IPS-15b (cell line): ENCODE data around the gene TICRR.

Experiments
- H3K27me3 ChIP-seq: one replicate; pipeline ENCODE4 v1.6.1; 2013; ENCODE audit warnings: low read length; ENCODE audit not compliant: control insufficient read depth, insufficient read depth
- H3K36me3 ChIP-seq: one replicate; pipeline ENCODE4 v1.6.1; 2013; ENCODE audit warnings: low read length; ENCODE audit not compliant: control insufficient read depth, insufficient read depth
- H3K4me1 ChIP-seq: one replicate; pipeline ENCODE4 v1.6.1; 2013; ENCODE audit warnings: mild to moderate bottlenecking, low read length; ENCODE audit not compliant: control insufficient read depth, insufficient read depth
- H3K4me3 ChIP-seq: one replicate; pipeline ENCODE4 v1.5.1; 2013; ENCODE audit warnings: low read depth, low read length
- H3K9ac ChIP-seq: one replicate; pipeline ENCODE4 v1.6.1; 2013; ENCODE audit warnings: low read depth, mild to moderate bottlenecking, low read length
- H3K9me3 ChIP-seq: one replicate; pipeline ENCODE4 v1.6.1; 2013; ENCODE audit warnings: mild to moderate bottlenecking, low read length; ENCODE audit not compliant: control insufficient read depth, insufficient read depth

The TICRR gene

GRCh38 chr15:89664441-89665350, 89.4 kb downstream of the TICRR start:
- H3K4me1 ChIP-seq: peaks cover 4% of the 10 kb centered on the region
- H3K27me3 ChIP-seq: peaks cover 12% of the 10 kb centered on the region
- no peaks in the 10 kb centered on the region for H3K9me3 ChIP-seq
- no peaks in the 10 kb centered on the region for H3K36me3 ChIP-seq
- H3K9ac ChIP-seq: no peak overlapping the region
- no peak overlapping the region for H3K4me3 ChIP-seq

DNA sequence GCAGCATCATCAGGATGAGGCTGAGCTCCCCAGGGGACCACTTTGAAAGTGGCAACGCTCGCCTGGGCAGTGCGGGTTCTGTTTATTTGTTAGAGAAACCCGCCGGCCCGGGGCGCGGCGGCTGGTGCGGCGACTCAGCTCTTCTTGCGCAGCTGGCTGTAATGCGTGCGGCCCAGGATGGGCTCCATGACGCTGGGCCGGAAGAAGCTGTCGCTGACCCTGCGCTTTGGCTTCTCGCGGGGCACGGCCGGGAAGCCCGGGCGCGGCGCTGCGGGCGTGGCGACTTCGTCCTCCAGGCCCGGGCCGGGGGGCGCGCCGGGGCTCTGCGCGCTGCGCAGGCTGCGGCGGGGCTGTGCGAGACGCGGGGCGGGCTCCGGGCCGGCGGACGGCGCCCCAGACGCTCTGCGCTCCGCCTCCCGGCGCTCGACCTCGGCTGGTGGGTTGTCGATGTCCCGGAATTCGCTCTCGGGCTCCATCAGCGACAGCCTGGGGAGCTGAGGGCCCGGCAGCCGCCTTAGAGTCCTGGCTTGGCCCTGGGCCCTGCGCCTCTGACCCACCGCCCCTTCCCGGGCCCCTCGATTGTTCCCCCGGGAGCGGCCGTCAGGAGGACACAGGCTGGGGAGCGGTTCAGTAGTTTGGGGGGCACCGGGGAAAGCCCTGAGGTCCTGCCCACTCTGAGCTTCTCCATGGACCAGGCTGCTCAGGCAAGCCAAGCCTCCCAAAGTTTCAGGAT, 90.3 kb downstream of the TICRR start:
- H3K4me3 ChIP-seq: peak overlapping the region; percentile 32
- H3K36me3 ChIP-seq: no peaks in the 10 kb centered on the region
- H3K27me3 ChIP-seq: peaks cover 12% of the 10 kb centered on the region
- no peak overlapping the region for H3K9ac ChIP-seq
- H3K9me3 ChIP-seq: no peaks in the 10 kb centered on the region
- H3K4me1 ChIP-seq: peaks cover 4% of the 10 kb centered on the region

GRCh38 chr15:89666184-89666857, 91.1 kb downstream of the TICRR start:
- Histone ChIP-seq H3K4me1 (peaks cover 4% of the 10 kb centered on the region), H3K4me3 (peak overlapping the region; percentile 32), H3K27me3 (peaks cover 12% of the 10 kb centered on the region), H3K36me3 (no peaks in the 10 kb centered on the region), H3K9me3 (no peaks in the 10 kb centered on the region), H3K9ac (no peak overlapping the region)

- no peak overlapping the region for H3K4me3 ChIP-seq
- no peaks in the 10 kb centered on the region for H3K9me3 ChIP-seq
- no peak overlapping the region for H3K9ac ChIP-seq
- H3K36me3 ChIP-seq: no peaks in the 10 kb centered on the region
- H3K27me3 ChIP-seq: peaks cover 12% of the 10 kb centered on the region
- H3K4me1 ChIP-seq: peaks cover 4% of the 10 kb centered on the region
Observed at GRCh38 chr15:89666858-89667705, 91.8 kb downstream of the TICRR start.

- Histone ChIP-seq H3K4me1 (peaks cover 4% of the 10 kb centered on the region), H3K9me3 (no peaks in the 10 kb centered on the region), H3K9ac (no peak overlapping the region), H3K27me3 (peaks cover 12% of the 10 kb centered on the region), H3K4me3 (no peak overlapping the region), H3K36me3 (no peaks in the 10 kb centered on the region)
Observed at GRCh38 chr15:89667706-89667960, 92.4 kb downstream of the TICRR start.

DNA sequence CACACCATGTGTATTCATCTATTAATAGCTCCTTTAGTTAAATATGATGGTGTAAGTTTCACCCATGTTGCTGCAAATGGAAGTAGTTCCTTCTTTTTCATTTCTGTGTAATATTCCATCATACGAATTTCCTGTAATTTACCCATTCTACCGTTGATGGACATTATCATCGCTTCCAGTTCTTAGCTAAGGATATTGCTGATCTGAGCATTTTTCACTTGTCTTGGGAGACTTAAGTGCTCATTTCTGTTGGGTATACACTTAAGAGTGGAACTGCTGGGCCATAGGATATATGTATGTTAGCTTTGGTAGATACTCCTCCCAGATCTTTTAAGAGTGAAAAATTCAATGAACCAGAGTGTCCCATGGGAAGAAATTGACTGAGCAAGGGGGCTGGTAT, 92.9 kb downstream of the TICRR start:
- H3K9me3 ChIP-seq: no peaks in the 10 kb centered on the region
- H3K9ac ChIP-seq: no peak overlapping the region
- H3K36me3 ChIP-seq: no peaks in the 10 kb centered on the region
- peaks cover 4% of the 10 kb centered on the region for H3K4me1 ChIP-seq
- peaks cover 12% of the 10 kb centered on the region for H3K27me3 ChIP-seq
- no peak overlapping the region for H3K4me3 ChIP-seq

- peaks cover 15% of the 10 kb centered on the region for H3K27me3 ChIP-seq
- no peak overlapping the region for H3K4me3 ChIP-seq
- H3K4me1 ChIP-seq: peaks cover 4% of the 10 kb centered on the region
- no peaks in the 10 kb centered on the region for H3K36me3 ChIP-seq
- H3K9me3 ChIP-seq: no peaks in the 10 kb centered on the region
- no peak overlapping the region for H3K9ac ChIP-seq
Observed at GRCh38 chr15:89669309-89669865, 94.1 kb downstream of the TICRR start.

GRCh38 chr15:89669941-89670340, 94.7 kb downstream of the TICRR start:
- no peaks in the 10 kb centered on the region for H3K9me3 ChIP-seq
- no peak overlapping the region for H3K4me3 ChIP-seq
- H3K4me1 ChIP-seq: peaks cover 2% of the 10 kb centered on the region
- H3K9ac ChIP-seq: no peak overlapping the region
- H3K36me3 ChIP-seq: no peaks in the 10 kb centered on the region
- H3K27me3 ChIP-seq: peaks cover 9% of the 10 kb centered on the region

GRCh38 chr15:89670971-89671560, 95.8 kb downstream of the TICRR start:
- Histone ChIP-seq H3K27me3 (peaks cover 6% of the 10 kb centered on the region), H3K9ac (no peak overlapping the region), H3K4me3 (no peak overlapping the region), H3K4me1 (no peaks in the 10 kb centered on the region), H3K9me3 (no peaks in the 10 kb centered on the region), H3K36me3 (no peaks in the 10 kb centered on the region)

DNA sequence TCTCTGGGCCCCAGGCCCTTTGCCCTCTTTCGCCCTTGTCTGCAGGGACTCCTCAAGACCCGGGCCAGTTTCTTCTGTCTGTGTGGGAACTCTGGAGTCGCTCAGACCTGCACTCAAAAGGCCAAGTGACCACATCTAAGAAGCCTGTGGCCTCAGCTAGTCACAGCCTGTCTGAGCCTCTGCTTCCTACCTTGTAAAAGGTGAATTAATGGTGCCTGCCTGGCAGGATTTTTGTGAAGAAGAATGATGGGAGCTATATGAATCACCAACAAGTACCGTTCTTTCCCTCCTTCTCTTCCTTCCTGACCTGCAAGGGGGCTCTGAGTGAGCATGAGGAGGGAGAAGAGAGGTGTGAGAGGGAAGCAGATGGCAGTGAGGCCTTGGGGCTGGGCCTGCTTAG, 96.4 kb downstream of the TICRR start:
- H3K4me3 ChIP-seq: no peak overlapping the region
- H3K9ac ChIP-seq: no peak overlapping the region
- H3K4me1 ChIP-seq: no peaks in the 10 kb centered on the region
- H3K27me3 ChIP-seq: peaks cover 6% of the 10 kb centered on the region
- no peaks in the 10 kb centered on the region for H3K9me3 ChIP-seq
- no peaks in the 10 kb centered on the region for H3K36me3 ChIP-seq
